ENCODE measurements around the gene UMODL1.
"Not testable (repeated sequence)": the region's sequence is repeated elsewhere in the genome, so short reads cannot be mapped to it uniquely, and the experiment has no call there.

The UMODL1 gene

GRCh38 chr21:42061986-42062235 lies 9.2 kb upstream of the UMODL1 start:
- DNase-seq, result no peak

- DNase-seq, result peak; percentile 94
Measured at GRCh38 chr21:42062236-42063022, 8.7 kb upstream of the UMODL1 start.

GRCh38 chr21:42063191-42063570 lies 7.9 kb upstream of the UMODL1 start:
- peak; percentile 96 for DNase-seq

GRCh38 chr21:42063571-42064521 lies 7.3 kb upstream of the UMODL1 start:
- DNase-seq, result peak; percentile 96

- peak; percentile 28 for DNase-seq
Measured at GRCh38 chr21:42066521-42066920, 4.6 kb upstream of the UMODL1 start.

GRCh38 chr21:42067531-42068255 lies 3.4 kb upstream of the UMODL1 start:
- no peak for DNase-seq

- no peak for DNase-seq
Measured at GRCh38 chr21:42068256-42068545, 2.9 kb upstream of the UMODL1 start.

GRCh38 chr21:42068592-42068991 lies 2.5 kb upstream of the UMODL1 start:
- no peak for DNase-seq

- DNase-seq, result no peak
Measured at GRCh38 chr21:42069327-42069726, 1.8 kb upstream of the UMODL1 start.

- DNase-seq, result no peak
Measured at GRCh38 chr21:42069843-42070242, 1.3 kb upstream of the UMODL1 start.

GRCh38 chr21:42073145-42074099 lies 2.3 kb downstream of the UMODL1 start:
- DNase-seq, result no peak

- DNase-seq, result no peak
Measured at GRCh38 chr21:42075686-42076471, 4.8 kb downstream of the UMODL1 start.

GRCh38 chr21:42077685-42078238 lies 6.6 kb downstream of the UMODL1 start:
- DNase-seq, result peak; percentile 64

GRCh38 chr21:42078247-42079007 lies 7.3 kb downstream of the UMODL1 start:
- not testable (repeated sequence) for DNase-seq

GRCh38 chr21:42079008-42079938 lies 8.2 kb downstream of the UMODL1 start:
- DNase-seq, result no peak

- no peak for DNase-seq
Measured at GRCh38 chr21:42079939-42080787, 9.0 kb downstream of the UMODL1 start.

- no peak for DNase-seq
Measured at GRCh38 chr21:42080788-42081083, 9.6 kb downstream of the UMODL1 start.

GRCh38 chr21:42081138-42081537 lies 10.0 kb downstream of the UMODL1 start:
- DNase-seq, result no peak

- no peak for DNase-seq
Measured at GRCh38 chr21:42081931-42082381, 10.8 kb downstream of the UMODL1 start.
